ENCODE results near the gene RAPGEF2. TPM values are rescaled to one million over a fixed set of nuclear protein-coding genes. Genes with fewer than 3 reads are reported as not detected.

RAPGEF2 gene
- total RNA-seq, 1 experiment from 2014 or later, result 17.6 TPM

DNA sequence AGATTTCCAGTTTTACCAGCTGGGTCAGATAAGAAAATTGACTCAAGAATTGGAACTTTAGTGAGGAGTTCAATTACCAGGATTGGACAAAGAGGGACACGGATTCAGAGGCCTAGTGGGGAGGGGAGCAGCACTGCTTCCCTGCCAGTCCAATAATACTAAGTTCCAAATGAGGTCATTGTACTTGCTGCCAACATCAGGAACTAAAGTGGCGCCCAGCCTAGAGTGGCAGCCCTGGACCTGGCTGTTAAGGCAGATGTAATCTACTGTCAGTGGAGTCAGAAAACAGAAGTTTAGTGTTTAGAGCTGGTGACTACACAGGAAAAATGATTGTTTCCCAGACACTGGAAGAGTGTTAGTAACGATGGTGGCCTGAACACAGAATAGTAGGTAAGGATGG is 42.7 kb upstream of the RAPGEF2 start:
- ChIA-PET CTCF (interaction anchor here (0.6 kb wide), 1 partner anchor 349 kb away, joined by 3 read pairs; no protein-coding TSS in a partner anchor), POLR2A (interaction anchor here (0.6 kb wide), 1 partner anchor 36 kb away, joined by 3 read pairs; no protein-coding TSS in a partner anchor)

DNA sequence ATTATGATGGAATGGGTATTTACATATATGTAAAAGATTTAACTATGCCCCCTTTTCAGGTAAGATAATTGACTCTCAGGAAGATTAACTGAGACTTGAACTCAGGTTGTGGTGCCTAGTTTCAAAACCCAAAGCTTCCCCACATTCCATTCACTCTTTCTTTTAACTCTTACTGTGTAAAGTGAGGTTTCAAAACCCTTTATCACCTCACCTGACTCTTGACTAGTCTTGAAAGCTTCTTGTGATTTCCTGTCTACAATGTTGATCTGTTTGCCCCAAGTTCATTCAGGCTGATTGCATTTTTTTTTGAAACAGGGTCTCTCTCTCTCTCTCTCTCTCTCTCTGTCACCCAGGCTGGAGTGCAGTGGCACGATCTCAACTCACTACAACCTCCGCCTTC is 40.5 kb upstream of the RAPGEF2 start:
- Histone ChIP-seq H3K27me3 (ENCODE audit: control insufficient read depth, insufficient read depth, low read length) (no peaks in the 10 kb centered on the region), H3K4me1 (ENCODE audit: control insufficient read depth, insufficient read depth, low read length) (no peaks in the 10 kb centered on the region), H3K4me3 (ENCODE audit: low read depth in 2 of 2, low read length in 2 of 2) (no peak overlapping the region), H3K9me3 (ENCODE audit: control insufficient read depth, insufficient read depth, low read depth, low read length) (no peaks in the 10 kb centered on the region), H3K27ac (ENCODE audit: low read length) (no peak overlapping the region), H3K36me3 (ENCODE audit: control insufficient read depth, insufficient read depth, low read length) (no peaks in the 10 kb centered on the region)
- in situ Hi-C loops (cut with HindIII; ENCODE audit: low pct_unique_long_range_greater_than_20kb, low sequenced_read_pairs) (no loop called here), intact Hi-C loops (cut with micrococcal nuclease; ENCODE audit: unreplicated experiment) (no loop called here)
- ATAC-seq (no peak), DNase-seq (ENCODE audit: low read depth, low spot score) (no peak)
- CTCF ChIA-PET, result interaction anchor here (0.6 kb wide), 1 partner anchor 89 kb away, joined by 5 read pairs; no protein-coding TSS in a partner anchor
- TF ChIP-seq, protein P1, sequence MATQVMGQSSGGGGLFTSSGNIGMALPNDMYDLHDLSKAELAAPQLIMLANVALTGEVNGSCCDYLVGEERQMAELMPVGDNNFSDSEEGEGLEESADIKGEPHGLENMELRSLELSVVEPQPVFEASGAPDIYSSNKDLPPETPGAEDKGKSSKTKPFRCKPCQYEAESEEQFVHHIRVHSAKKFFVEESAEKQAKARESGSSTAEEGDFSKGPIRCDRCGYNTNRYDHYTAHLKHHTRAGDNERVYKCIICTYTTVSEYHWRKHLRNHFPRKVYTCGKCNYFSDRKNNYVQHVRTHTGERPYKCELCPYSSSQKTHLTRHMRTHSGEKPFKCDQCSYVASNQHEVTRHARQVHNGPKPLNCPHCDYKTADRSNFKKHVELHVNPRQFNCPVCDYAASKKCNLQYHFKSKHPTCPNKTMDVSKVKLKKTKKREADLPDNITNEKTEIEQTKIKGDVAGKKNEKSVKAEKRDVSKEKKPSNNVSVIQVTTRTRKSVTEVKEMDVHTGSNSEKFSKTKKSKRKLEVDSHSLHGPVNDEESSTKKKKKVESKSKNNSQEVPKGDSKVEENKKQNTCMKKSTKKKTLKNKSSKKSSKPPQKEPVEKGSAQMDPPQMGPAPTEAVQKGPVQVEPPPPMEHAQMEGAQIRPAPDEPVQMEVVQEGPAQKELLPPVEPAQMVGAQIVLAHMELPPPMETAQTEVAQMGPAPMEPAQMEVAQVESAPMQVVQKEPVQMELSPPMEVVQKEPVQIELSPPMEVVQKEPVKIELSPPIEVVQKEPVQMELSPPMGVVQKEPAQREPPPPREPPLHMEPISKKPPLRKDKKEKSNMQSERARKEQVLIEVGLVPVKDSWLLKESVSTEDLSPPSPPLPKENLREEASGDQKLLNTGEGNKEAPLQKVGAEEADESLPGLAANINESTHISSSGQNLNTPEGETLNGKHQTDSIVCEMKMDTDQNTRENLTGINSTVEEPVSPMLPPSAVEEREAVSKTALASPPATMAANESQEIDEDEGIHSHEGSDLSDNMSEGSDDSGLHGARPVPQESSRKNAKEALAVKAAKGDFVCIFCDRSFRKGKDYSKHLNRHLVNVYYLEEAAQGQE (IDR thresholded peaks at IDR 0.05; ENCODE audit: insufficient read depth in 1 of 2, low read depth in 2 of 2, low read length in 1 of 2), result no peak
- no peak for TF ChIP-seq TCF7L2 (IDR thresholded peaks at IDR 0.05; ENCODE audit: low read depth, low read length)
- TF ChIP-seq, protein P2, sequence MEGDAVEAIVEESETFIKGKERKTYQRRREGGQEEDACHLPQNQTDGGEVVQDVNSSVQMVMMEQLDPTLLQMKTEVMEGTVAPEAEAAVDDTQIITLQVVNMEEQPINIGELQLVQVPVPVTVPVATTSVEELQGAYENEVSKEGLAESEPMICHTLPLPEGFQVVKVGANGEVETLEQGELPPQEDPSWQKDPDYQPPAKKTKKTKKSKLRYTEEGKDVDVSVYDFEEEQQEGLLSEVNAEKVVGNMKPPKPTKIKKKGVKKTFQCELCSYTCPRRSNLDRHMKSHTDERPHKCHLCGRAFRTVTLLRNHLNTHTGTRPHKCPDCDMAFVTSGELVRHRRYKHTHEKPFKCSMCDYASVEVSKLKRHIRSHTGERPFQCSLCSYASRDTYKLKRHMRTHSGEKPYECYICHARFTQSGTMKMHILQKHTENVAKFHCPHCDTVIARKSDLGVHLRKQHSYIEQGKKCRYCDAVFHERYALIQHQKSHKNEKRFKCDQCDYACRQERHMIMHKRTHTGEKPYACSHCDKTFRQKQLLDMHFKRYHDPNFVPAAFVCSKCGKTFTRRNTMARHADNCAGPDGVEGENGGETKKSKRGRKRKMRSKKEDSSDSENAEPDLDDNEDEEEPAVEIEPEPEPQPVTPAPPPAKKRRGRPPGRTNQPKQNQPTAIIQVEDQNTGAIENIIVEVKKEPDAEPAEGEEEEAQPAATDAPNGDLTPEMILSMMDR (IDR thresholded peaks at IDR 0.05), result no peak
- no peak for TF ChIP-seq POLR2AphosphoS5 (IDR thresholded peaks at IDR 0.05; ENCODE audit: low read depth, low read length)
- TF ChIP-seq SIN3A (IDR thresholded peaks at IDR 0.05; ENCODE audit: borderline replicate concordance, insufficient read depth, low read depth, low read length), result no peak
- no TSS peak for BruUV-seq (replicated peaks)
- POLR2A ChIA-PET, result no interaction called here

More for the DNA sequence above, 42.7 kb upstream of the RAPGEF2 start:
- intact Hi-C loops (cut with micrococcal nuclease; ENCODE audit: unreplicated experiment), result no loop called here
- no peak overlapping the region for H3K27ac ChIP-seq (ENCODE audit: low read length)
- no peaks in the 10 kb centered on the region for H3K36me3 ChIP-seq (ENCODE audit: control insufficient read depth, insufficient read depth, low read length)
- no peaks in the 10 kb centered on the region for H3K9me3 ChIP-seq (ENCODE audit: control insufficient read depth, insufficient read depth, low read depth, low read length)
- in situ Hi-C loops (cut with HindIII; ENCODE audit: low pct_unique_long_range_greater_than_20kb, low sequenced_read_pairs), result no loop called here
- no TSS peak for BruUV-seq (replicated peaks)
- H3K27me3 ChIP-seq (ENCODE audit: control insufficient read depth, insufficient read depth, low read length), result no peaks in the 10 kb centered on the region
- no peak overlapping the region for H3K4me3 ChIP-seq (ENCODE audit: low read depth in 2 of 2, low read length in 2 of 2)
- DNase-seq (ENCODE audit: low read depth, low spot score) (no peak), ATAC-seq (no peak)
- TF ChIP-seq, protein P1 (IDR thresholded peaks at IDR 0.05; ENCODE audit: insufficient read depth in 1 of 2, low read depth in 2 of 2, low read length in 1 of 2), result no peak
- TF ChIP-seq, protein P2 (IDR thresholded peaks at IDR 0.05), result no peak
- TF ChIP-seq SIN3A (IDR thresholded peaks at IDR 0.05; ENCODE audit: borderline replicate concordance, insufficient read depth, low read depth, low read length) (no peak), POLR2AphosphoS5 (IDR thresholded peaks at IDR 0.05; ENCODE audit: low read depth, low read length) (no peak), TCF7L2 (IDR thresholded peaks at IDR 0.05; ENCODE audit: low read depth, low read length) (no peak)
- H3K4me1 ChIP-seq (ENCODE audit: control insufficient read depth, insufficient read depth, low read length), result no peaks in the 10 kb centered on the region

Data from Panc1 (cell line).